Measurements from ENCODE around the gene SLC22A23.

SLC22A23 gene

GRCh38 chr6:3500262-3501014 lies 43.6 kb upstream of the SLC22A23 start:
- TF ChIP-seq, protein P1, sequence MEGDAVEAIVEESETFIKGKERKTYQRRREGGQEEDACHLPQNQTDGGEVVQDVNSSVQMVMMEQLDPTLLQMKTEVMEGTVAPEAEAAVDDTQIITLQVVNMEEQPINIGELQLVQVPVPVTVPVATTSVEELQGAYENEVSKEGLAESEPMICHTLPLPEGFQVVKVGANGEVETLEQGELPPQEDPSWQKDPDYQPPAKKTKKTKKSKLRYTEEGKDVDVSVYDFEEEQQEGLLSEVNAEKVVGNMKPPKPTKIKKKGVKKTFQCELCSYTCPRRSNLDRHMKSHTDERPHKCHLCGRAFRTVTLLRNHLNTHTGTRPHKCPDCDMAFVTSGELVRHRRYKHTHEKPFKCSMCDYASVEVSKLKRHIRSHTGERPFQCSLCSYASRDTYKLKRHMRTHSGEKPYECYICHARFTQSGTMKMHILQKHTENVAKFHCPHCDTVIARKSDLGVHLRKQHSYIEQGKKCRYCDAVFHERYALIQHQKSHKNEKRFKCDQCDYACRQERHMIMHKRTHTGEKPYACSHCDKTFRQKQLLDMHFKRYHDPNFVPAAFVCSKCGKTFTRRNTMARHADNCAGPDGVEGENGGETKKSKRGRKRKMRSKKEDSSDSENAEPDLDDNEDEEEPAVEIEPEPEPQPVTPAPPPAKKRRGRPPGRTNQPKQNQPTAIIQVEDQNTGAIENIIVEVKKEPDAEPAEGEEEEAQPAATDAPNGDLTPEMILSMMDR (IDR thresholded peaks at IDR 0.05; ENCODE audit: low read depth, low read length), result no peak

DNA sequence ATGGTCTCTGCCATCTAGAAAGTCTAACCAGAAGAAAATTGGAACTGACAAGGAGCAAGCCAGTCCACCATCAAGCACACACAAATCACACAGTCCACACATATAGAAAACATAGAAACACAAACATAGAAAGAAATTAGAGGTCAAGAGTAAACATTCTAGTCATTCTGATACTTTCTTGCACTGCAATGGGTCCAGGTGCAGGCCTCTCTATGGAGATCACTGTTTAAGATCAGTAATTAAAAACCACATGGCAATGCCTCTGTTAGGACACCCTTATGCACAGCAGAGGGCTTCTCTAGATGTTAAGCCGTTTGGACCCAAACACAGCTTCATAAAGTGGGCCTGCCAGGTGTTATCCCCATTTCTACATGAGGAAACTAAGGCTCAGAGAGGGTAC lies 42.8 kb upstream of the SLC22A23 start:
- H3K4me3 ChIP-seq (ENCODE audit: low read depth, low read length), result no peak overlapping the region

More at GRCh38 chr6:3500262-3501014, 43.6 kb upstream of the SLC22A23 start:
- no peak overlapping the region for H3K4me3 ChIP-seq (ENCODE audit: low read depth, low read length)

GRCh38 chr6:3496395-3496794 lies 39.5 kb upstream of the SLC22A23 start:
- TF ChIP-seq, protein P1 (IDR thresholded peaks at IDR 0.05; ENCODE audit: low read depth, low read length), result no peak
- no peak overlapping the region for H3K4me3 ChIP-seq (ENCODE audit: low read depth, low read length)

More for the DNA sequence above, 42.8 kb upstream of the SLC22A23 start:
- TF ChIP-seq, protein P1 (IDR thresholded peaks at IDR 0.05; ENCODE audit: low read depth, low read length), result no peak

GRCh38 chr6:3494391-3495100 lies 37.7 kb upstream of the SLC22A23 start:
- TF ChIP-seq, protein P1 (IDR thresholded peaks at IDR 0.05; ENCODE audit: low read depth, low read length), result no peak

DNA sequence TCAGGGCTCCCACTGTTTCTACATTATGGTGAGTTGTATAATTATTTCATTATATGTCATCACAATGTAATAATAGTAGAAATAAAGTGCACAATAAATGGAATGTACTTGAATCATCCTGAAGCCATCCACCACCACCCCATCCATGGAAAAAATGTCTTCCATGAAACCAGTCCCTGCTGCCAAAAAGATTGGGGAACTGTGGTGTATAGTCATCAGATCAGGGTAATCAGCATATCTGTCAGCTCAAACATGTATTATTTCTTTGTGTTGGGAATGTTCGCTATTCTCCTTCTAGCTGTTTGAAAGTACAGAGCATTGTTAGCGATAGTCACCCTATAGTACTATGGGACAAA lies 33.8 kb upstream of the SLC22A23 start:
- no peak overlapping the region for H3K4me3 ChIP-seq (ENCODE audit: low read depth, low read length)
- TF ChIP-seq, protein P1 (IDR thresholded peaks at IDR 0.05; ENCODE audit: low read depth, low read length), result no peak

More at GRCh38 chr6:3494391-3495100, 37.7 kb upstream of the SLC22A23 start:
- no peak overlapping the region for H3K4me3 ChIP-seq (ENCODE audit: low read depth, low read length)

DNA sequence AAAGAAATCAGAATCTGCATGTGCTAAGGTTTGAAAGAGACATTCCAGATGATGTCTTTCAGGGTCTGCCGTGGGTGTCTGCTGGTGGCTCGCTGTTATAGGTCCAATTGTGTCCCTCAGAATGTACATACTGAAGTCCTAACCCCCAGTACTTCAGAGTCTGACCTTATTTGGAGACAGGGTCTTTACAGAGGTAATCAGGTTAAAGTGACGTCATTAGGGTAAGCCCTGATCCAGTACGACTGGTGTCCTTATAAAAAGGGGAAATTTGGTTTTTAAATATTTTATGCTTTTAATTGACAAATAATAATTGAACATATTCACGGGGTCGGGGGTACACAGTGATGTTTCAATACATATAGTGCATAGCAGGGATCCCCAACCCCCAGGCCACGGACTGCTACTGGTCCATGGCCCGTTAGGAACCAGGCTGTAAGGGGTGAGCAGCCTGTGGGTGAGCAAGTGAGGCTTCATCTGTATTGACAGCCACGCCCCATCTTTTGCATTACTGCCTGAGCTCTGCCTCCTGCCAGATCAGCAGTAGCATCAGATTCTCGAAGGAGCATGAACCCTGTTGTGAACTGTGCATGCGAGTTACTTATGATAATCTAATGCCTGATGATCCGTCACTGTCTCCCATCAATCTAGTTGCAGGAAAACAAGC lies 33.2 kb upstream of the SLC22A23 start:
- TF ChIP-seq, protein P1 (IDR thresholded peaks at IDR 0.05; ENCODE audit: low read depth, low read length), result no peak
- no peak overlapping the region for H3K4me3 ChIP-seq (ENCODE audit: low read depth, low read length)

Data from WI38 (cell line).